ENCODE measurements around the gene TRERF1. TPM values are rescaled to one million over a fixed set of nuclear protein-coding genes. Genes with fewer than 3 reads are reported as not detected.

The TRERF1 gene
- total RNA-seq, 2 experiments from 2014 or later: 12.2 to 14.5 TPM

Other genes with a start within 250 kb of the TRERF1 start
- 10 to 100 TPM; 35.2 to 36.2 TPM for gene MRPS10, start 234.1 kb downstream of the TRERF1 start, total RNA-seq
- gene UBR2, start 112.1 kb upstream of the TRERF1 start, total RNA-seq: 10 to 100 TPM; 23.9 to 28.1 TPM